Measurements from ENCODE around the gene DDA1. TPM values are rescaled to one million over a fixed set of nuclear protein-coding genes. Genes with fewer than 3 reads are reported as not detected.

Gene DDA1
- total and polyA plus RNA-seq, 9 of the 15 experiments (the other 6 are each of a cell fraction or from before 2014, with no cell fraction given): 1.4 to 83.8 (median 33.8) TPM

DNA sequence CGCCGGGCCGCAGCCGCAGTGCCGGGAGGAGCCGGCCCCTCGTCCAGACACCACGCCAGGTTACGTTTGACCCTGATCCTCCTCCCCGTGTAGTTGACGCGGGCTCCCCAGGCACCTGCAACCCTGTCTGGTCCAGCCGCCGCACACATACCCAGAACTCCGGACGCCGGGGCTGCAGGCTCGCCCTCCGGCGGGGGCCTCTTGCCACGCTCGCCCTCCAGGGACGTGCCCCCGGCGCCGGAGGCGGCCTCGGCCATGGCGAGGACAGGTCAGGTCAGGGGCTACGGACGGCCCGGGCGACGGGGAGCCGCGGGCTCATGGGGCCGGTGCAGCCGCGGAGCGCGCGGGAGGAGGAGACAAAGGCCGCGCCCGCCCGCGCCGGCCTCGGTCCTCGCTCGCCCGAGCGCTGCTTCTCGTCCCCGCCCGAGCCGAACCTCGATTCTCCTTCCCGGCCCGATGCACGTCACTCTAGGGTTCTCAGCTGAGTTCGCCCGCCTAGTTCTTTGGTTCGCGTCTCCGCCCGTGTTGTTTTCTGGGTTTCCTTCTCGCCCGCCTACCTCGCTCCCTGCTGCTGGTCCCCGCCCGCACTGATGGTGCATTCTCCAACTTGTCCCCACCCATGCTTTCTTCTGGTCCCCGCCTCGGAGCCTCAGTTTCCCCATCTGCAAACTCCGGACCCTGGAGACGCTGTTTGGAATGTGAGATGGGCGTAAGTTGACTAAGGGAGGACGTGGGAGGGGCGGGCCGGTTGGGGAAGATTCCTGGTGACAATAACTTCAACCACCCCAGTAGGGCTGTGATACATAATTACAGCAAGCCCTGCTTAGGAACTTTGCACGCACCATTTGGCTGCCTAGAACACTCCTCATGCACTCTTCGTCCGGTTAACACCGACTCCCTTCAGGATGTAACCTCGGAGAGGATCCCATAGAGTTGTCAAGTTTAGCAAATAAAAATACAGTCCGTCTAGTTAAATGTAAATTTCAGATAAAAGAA, 25.3 kb downstream of the DDA1 start, which contains the start of gene ANO8 (continued):
- no peak for TF ChIP-seq HNRNPH1 (optimal IDR thresholded peaks at IDR 0.05; ENCODE audit: low read depth, low read length)
- TF ChIP-seq ATF7 (IDR thresholded peaks at IDR 0.05): peak; percentile 95
- TF ChIP-seq, protein P1, sequence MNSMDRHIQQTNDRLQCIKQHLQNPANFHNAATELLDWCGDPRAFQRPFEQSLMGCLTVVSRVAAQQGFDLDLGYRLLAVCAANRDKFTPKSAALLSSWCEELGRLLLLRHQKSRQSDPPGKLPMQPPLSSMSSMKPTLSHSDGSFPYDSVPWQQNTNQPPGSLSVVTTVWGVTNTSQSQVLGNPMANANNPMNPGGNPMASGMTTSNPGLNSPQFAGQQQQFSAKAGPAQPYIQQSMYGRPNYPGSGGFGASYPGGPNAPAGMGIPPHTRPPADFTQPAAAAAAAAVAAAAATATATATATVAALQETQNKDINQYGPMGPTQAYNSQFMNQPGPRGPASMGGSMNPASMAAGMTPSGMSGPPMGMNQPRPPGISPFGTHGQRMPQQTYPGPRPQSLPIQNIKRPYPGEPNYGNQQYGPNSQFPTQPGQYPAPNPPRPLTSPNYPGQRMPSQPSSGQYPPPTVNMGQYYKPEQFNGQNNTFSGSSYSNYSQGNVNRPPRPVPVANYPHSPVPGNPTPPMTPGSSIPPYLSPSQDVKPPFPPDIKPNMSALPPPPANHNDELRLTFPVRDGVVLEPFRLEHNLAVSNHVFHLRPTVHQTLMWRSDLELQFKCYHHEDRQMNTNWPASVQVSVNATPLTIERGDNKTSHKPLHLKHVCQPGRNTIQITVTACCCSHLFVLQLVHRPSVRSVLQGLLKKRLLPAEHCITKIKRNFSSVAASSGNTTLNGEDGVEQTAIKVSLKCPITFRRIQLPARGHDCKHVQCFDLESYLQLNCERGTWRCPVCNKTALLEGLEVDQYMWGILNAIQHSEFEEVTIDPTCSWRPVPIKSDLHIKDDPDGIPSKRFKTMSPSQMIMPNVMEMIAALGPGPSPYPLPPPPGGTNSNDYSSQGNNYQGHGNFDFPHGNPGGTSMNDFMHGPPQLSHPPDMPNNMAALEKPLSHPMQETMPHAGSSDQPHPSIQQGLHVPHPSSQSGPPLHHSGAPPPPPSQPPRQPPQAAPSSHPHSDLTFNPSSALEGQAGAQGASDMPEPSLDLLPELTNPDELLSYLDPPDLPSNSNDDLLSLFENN (IDR thresholded peaks at IDR 0.05; ENCODE audit: low read depth in 2 of 2, low read length in 2 of 2): peak in 1 of 2 experiments; percentile 53; a peak in 1 of 4 replicates
- TF ChIP-seq, protein P2, sequence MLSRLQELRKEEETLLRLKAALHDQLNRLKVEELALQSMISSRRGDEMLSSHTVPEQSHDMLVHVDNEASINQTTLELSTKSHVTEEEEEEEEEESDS (CRISPR knock-in tag; IDR thresholded peaks at IDR 0.05): no peak
- no peak for TF ChIP-seq ZNF347 (CRISPR knock-in tag; IDR thresholded peaks at IDR 0.05; ENCODE audit: low read depth)
- TF ChIP-seq, protein P3, sequence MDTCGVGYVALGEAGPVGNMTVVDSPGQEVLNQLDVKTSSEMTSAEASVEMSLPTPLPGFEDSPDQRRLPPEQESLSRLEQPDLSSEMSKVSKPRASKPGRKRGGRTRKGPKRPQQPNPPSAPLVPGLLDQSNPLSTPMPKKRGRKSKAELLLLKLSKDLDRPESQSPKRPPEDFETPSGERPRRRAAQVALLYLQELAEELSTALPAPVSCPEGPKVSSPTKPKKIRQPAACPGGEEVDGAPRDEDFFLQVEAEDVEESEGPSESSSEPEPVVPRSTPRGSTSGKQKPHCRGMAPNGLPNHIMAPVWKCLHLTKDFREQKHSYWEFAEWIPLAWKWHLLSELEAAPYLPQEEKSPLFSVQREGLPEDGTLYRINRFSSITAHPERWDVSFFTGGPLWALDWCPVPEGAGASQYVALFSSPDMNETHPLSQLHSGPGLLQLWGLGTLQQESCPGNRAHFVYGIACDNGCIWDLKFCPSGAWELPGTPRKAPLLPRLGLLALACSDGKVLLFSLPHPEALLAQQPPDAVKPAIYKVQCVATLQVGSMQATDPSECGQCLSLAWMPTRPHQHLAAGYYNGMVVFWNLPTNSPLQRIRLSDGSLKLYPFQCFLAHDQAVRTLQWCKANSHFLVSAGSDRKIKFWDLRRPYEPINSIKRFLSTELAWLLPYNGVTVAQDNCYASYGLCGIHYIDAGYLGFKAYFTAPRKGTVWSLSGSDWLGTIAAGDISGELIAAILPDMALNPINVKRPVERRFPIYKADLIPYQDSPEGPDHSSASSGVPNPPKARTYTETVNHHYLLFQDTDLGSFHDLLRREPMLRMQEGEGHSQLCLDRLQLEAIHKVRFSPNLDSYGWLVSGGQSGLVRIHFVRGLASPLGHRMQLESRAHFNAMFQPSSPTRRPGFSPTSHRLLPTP (IDR thresholded peaks at IDR 0.05; ENCODE audit: borderline replicate concordance, extremely low read depth, insufficient read length): no peak
- no peak for TF ChIP-seq PCBP2 (IDR thresholded peaks at IDR 0.05; ENCODE audit: low read depth, low read length, poor library complexity, severe bottlenecking)
- no peak for TF ChIP-seq EZH2 (IDR thresholded peaks at IDR 0.05; ENCODE audit: borderline replicate concordance, low read depth, low read length)
- TF ChIP-seq ELF4 (CRISPR knock-in tag; IDR thresholded peaks at IDR 0.05): no peak
- TF ChIP-seq, protein P4, sequence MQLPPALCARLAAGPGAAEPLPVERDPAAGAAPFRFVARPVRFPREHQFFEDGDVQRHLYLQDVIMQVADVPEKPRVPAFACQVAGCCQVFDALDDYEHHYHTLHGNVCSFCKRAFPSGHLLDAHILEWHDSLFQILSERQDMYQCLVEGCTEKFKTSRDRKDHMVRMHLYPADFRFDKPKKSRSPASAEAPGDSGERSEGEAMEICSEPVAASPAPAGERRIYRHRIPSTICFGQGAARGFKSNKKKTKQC (CRISPR knock-in tag; IDR thresholded peaks at IDR 0.05): peak; percentile 64; the same call in 1 of the 2 replicates
- no peak for TF ChIP-seq ZNF253 (CRISPR knock-in tag; conservative IDR thresholded peaks at IDR 0.05)
- peak in 1 of 2 experiments; percentile 85; a peak in 1 of 3 replicates for TF ChIP-seq CBX3 (IDR thresholded peaks at IDR 0.05; ENCODE audit: borderline replicate concordance in 1 of 2, low read length in 2 of 2)
- TF ChIP-seq ZC3H4 (CRISPR knock-in tag; IDR thresholded peaks at IDR 0.05; ENCODE audit: borderline replicate concordance): no peak; the same call in none of the 2 replicates
- no peak for TF ChIP-seq SREBF2 (CRISPR knock-in tag; IDR thresholded peaks at IDR 0.05)
- TF ChIP-seq, protein P5, sequence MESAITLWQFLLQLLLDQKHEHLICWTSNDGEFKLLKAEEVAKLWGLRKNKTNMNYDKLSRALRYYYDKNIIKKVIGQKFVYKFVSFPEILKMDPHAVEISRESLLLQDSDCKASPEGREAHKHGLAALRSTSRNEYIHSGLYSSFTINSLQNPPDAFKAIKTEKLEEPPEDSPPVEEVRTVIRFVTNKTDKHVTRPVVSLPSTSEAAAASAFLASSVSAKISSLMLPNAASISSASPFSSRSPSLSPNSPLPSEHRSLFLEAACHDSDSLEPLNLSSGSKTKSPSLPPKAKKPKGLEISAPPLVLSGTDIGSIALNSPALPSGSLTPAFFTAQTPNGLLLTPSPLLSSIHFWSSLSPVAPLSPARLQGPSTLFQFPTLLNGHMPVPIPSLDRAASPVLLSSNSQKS (CRISPR knock-in tag; IDR thresholded peaks at IDR 0.05): no peak
- no peak for TF ChIP-seq ZNF668 (CRISPR knock-in tag; IDR thresholded peaks at IDR 0.05)
- TF ChIP-seq ZNF57 (CRISPR knock-in tag; IDR thresholded peaks at IDR 0.05): no peak

Data from K562 (cell line).